ENCODE measurements around the gene CRAT. TPM values are rescaled to one million over a fixed set of nuclear protein-coding genes. Genes with fewer than 3 reads are reported as not detected.

Gene CRAT
- total and polyA plus RNA-seq, 7 experiments from 2014 or later: 7.2 to 20.1 (median 11.4) TPM

DNA sequence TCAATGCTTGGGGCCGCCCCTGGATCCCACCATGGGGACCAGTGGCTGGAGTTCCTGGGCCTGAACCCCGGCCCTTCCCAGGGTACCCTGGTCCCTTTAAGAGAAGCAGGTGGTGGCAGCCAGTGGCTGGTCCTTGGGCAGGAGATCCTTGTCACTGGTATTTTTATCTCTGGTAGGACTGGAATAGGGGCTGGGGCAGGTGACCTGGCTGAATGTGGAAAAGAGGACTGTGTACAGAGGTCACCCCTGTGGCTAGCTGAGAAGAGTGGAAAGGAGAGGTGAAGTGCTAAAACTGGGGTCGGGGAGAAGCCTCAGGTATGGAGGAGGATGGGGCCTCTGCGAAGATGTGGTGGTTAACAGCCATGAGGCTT is 7.0 kb downstream of the CRAT start:
- Mint-ChIP-seq H3K27me3 (no peaks in the 10 kb centered on the region), H3K9me3 (no peaks in the 10 kb centered on the region), H3K4me1 (peaks cover 0 to 4% (median 0%) of the 10 kb centered on the region in 7 donors), H3K4me3 (peak overlapping the region in 1 of 10 donors; percentile 34), H3K27ac (no peak overlapping the region), H3K36me3 (peaks cover 0 to 2% (median 0%) of the 10 kb centered on the region in 5 donors)
- Histone ChIP-seq H3K4me1 (ENCODE audit: control insufficient read depth in 2 of 2, insufficient read depth in 2 of 2, low read length in 2 of 2) (no peaks in the 10 kb centered on the region), H3K9me3 (ENCODE audit: control insufficient read depth in 2 of 3, low read length in 3 of 3) (no peaks in the 10 kb centered on the region), H3K4me3 (ENCODE audit: low read length) (no peak overlapping the region), H3K27me3 (ENCODE audit: control insufficient read depth in 2 of 2, insufficient read depth in 2 of 2, low read length in 2 of 2) (no peaks in the 10 kb centered on the region), H3K27ac (ENCODE audit: low read depth, low read length) (no peak overlapping the region), H3K36me3 (ENCODE audit: control insufficient read depth in 2 of 3, insufficient read depth in 3 of 3, low read length in 3 of 3) (peaks cover 0 to 4% (median 0%) of the 10 kb centered on the region in 3 experiments)
- DNase-seq (no peak), ATAC-seq (no peak)
- intact Hi-C loops (cut with micrococcal nuclease): no loop called here
- ChIA-PET CTCF (no interaction called here), POLR2A (interaction anchor here (0.8 kb wide), 1 partner anchor 23 kb away, joined by 4 read pairs; no protein-coding TSS in a partner anchor)

- H3K4me1 ChIP-seq (ENCODE audit: control insufficient read depth in 2 of 2, insufficient read depth in 2 of 2, low read length in 2 of 2): no peaks in the 10 kb centered on the region
- POLR2A ChIA-PET: no interaction called here
- Mint-ChIP-seq H3K4me3 (no peak overlapping the region), H3K36me3 (peaks cover 0 to 2% (median 0%) of the 10 kb centered on the region in 5 donors), H3K9me3 (no peaks in the 10 kb centered on the region), H3K4me1 (peaks cover 0 to 4% (median 0%) of the 10 kb centered on the region in 7 donors), H3K27ac (no peak overlapping the region), H3K27me3 (no peaks in the 10 kb centered on the region)
- no peak overlapping the region for H3K27ac ChIP-seq (ENCODE audit: low read depth, low read length)
- intact Hi-C loops (cut with micrococcal nuclease): no loop called here
- no peaks in the 10 kb centered on the region for H3K9me3 ChIP-seq (ENCODE audit: control insufficient read depth in 2 of 3, low read length in 3 of 3)
- ATAC-seq (peak; percentile 60), DNase-seq (no peak)
- peaks cover 0 to 6% (median 0%) of the 10 kb centered on the region in 3 experiments for H3K36me3 ChIP-seq (ENCODE audit: control insufficient read depth in 2 of 3, insufficient read depth in 3 of 3, low read length in 3 of 3)
- no peak overlapping the region for H3K4me3 ChIP-seq (ENCODE audit: low read length)
- CTCF ChIA-PET: no interaction called here
- no peaks in the 10 kb centered on the region for H3K27me3 ChIP-seq (ENCODE audit: control insufficient read depth in 2 of 2, insufficient read depth in 2 of 2, low read length in 2 of 2)
These were observed 7.6 kb downstream of the CRAT start for GRCh38 chr9:129102791-129103594.

GRCh38 chr9:129102095-129102525 is 8.5 kb downstream of the CRAT start:
- POLR2A ChIA-PET: no interaction called here
- Histone ChIP-seq H3K4me3 (ENCODE audit: low read length) (no peak overlapping the region), H3K27ac (ENCODE audit: low read depth, low read length) (no peak overlapping the region), H3K36me3 (ENCODE audit: control insufficient read depth in 2 of 3, insufficient read depth in 3 of 3, low read length in 3 of 3) (peaks cover 0 to 6% (median 0%) of the 10 kb centered on the region in 3 experiments), H3K4me1 (ENCODE audit: control insufficient read depth in 2 of 2, insufficient read depth in 2 of 2, low read length in 2 of 2) (no peaks in the 10 kb centered on the region), H3K27me3 (ENCODE audit: control insufficient read depth in 2 of 2, insufficient read depth in 2 of 2, low read length in 2 of 2) (no peaks in the 10 kb centered on the region), H3K9me3 (ENCODE audit: control insufficient read depth in 2 of 3, low read length in 3 of 3) (no peaks in the 10 kb centered on the region)
- Mint-ChIP-seq H3K9me3 (no peaks in the 10 kb centered on the region), H3K27me3 (no peaks in the 10 kb centered on the region), H3K4me1 (peaks cover 0 to 4% (median 0%) of the 10 kb centered on the region in 7 donors), H3K27ac (peak overlapping the region in 1 of 9 donors; percentile 25), H3K4me3 (no peak overlapping the region), H3K36me3 (no peaks in the 10 kb centered on the region)
- CTCF ChIA-PET: no interaction called here
- intact Hi-C loops (cut with micrococcal nuclease): no loop called here
- DNase-seq (no peak), ATAC-seq (no peak)

- Mint-ChIP-seq H3K27me3 (no peaks in the 10 kb centered on the region), H3K27ac (no peak overlapping the region), H3K36me3 (peaks cover 0 to 2% (median 0%) of the 10 kb centered on the region in 5 donors), H3K4me3 (no peak overlapping the region), H3K9me3 (no peaks in the 10 kb centered on the region), H3K4me1 (no peaks in the 10 kb centered on the region)
- POLR2A ChIA-PET: no interaction called here
- CTCF ChIA-PET: no interaction called here
- Histone ChIP-seq H3K36me3 (ENCODE audit: control insufficient read depth in 2 of 3, insufficient read depth in 3 of 3, low read length in 3 of 3) (peaks cover 0 to 6% (median 0%) of the 10 kb centered on the region in 3 experiments), H3K4me3 (ENCODE audit: low read length) (no peak overlapping the region), H3K27ac (ENCODE audit: low read depth, low read length) (no peak overlapping the region), H3K27me3 (ENCODE audit: control insufficient read depth in 2 of 2, insufficient read depth in 2 of 2, low read length in 2 of 2) (no peaks in the 10 kb centered on the region), H3K4me1 (ENCODE audit: control insufficient read depth in 2 of 2, insufficient read depth in 2 of 2, low read length in 2 of 2) (no peaks in the 10 kb centered on the region), H3K9me3 (ENCODE audit: control insufficient read depth in 2 of 3, low read length in 3 of 3) (no peaks in the 10 kb centered on the region)
- DNase-seq (no peak), ATAC-seq (no peak)
- intact Hi-C loops (cut with micrococcal nuclease): no loop called here
These were observed 9.3 kb downstream of the CRAT start for GRCh38 chr9:129101279-129101678.

DNA sequence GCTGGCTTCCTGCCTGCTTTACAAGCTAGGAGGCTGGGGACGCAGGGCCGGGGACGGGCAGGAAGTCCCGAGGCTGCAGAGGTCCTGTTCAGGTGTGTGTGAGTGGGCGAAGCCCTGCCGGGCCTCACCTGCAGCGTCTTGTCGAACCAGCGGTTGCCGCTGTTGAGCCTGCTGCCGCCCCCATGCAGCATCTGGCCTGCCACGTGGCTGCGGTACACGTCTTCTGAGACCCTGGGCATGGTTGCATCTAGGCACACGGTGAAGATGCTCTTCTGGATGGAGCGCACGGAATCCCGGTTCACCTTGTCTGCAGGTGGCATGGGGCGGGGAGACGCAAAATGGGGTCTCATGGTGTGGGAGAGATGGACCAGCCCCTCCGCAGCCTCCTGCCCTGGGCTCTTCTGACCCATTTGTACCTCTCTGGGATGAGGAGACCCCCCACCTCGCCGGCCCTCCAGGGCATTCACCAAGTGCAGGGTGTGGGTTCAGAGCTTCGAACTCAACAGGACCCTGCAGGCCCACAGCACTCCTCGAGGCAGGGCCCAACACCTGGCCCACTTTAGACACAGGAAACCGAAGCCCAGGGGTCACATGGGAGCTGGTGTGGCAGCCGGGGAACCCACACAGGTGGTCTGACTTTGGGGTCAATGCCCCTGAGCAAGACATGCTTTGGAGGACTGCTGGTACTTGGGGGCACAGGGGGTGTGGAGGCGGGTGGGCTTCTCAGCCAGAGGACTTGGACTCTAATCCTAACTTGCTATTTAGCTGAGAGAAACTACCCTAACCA is 10.0 kb downstream of the CRAT start:
- no peaks in the 10 kb centered on the region for H3K9me3 ChIP-seq (ENCODE audit: control insufficient read depth in 2 of 3, low read length in 3 of 3)
- peaks cover 0 to 11% (median 0%) of the 10 kb centered on the region in 3 experiments for H3K36me3 ChIP-seq (ENCODE audit: control insufficient read depth in 2 of 3, insufficient read depth in 3 of 3, low read length in 3 of 3)
- no peak overlapping the region for H3K27ac ChIP-seq (ENCODE audit: low read depth, low read length)
- intact Hi-C loops (cut with micrococcal nuclease): no loop called here
- ChIA-PET CTCF (no interaction called here), POLR2A (interaction anchor here (0.7 kb wide), 1 partner anchor 22 kb away, joined by 3 read pairs; no protein-coding TSS in a partner anchor)
- no peak overlapping the region for H3K27ac Mint-ChIP-seq
- H3K4me1 ChIP-seq (ENCODE audit: control insufficient read depth in 2 of 2, insufficient read depth in 2 of 2, low read length in 2 of 2): no peaks in the 10 kb centered on the region
- no peaks in the 10 kb centered on the region for H3K27me3 ChIP-seq (ENCODE audit: control insufficient read depth in 2 of 2, insufficient read depth in 2 of 2, low read length in 2 of 2)
- no peaks in the 10 kb centered on the region for H3K4me1 Mint-ChIP-seq
- DNase-seq (no peak), ATAC-seq (no peak)
- H3K9me3 Mint-ChIP-seq: no peaks in the 10 kb centered on the region
- H3K36me3 Mint-ChIP-seq: peaks cover 0 to 3% (median 0%) of the 10 kb centered on the region in 5 donors
- H3K4me3 Mint-ChIP-seq: no peak overlapping the region
- no peaks in the 10 kb centered on the region for H3K27me3 Mint-ChIP-seq
- H3K4me3 ChIP-seq (ENCODE audit: low read length): no peak overlapping the region

GRCh38 chr9:129098328-129098727 is 12.3 kb downstream of the CRAT start:
- ChIA-PET POLR2A (no interaction called here), CTCF (no interaction called here)
- peaks cover 0 to 18% (median 0%) of the 10 kb centered on the region in 3 experiments for H3K36me3 ChIP-seq (ENCODE audit: control insufficient read depth in 2 of 3, insufficient read depth in 3 of 3, low read length in 3 of 3)
- H3K4me3 Mint-ChIP-seq: no peak overlapping the region
- no peaks in the 10 kb centered on the region for H3K9me3 Mint-ChIP-seq
- no peak overlapping the region for H3K27ac ChIP-seq (ENCODE audit: low read depth, low read length)
- no peaks in the 10 kb centered on the region for H3K9me3 ChIP-seq (ENCODE audit: control insufficient read depth in 2 of 3, low read length in 3 of 3)
- no peaks in the 10 kb centered on the region for H3K27me3 ChIP-seq (ENCODE audit: control insufficient read depth in 2 of 2, insufficient read depth in 2 of 2, low read length in 2 of 2)
- ATAC-seq (no peak), DNase-seq (no peak)
- no peaks in the 10 kb centered on the region for H3K27me3 Mint-ChIP-seq
- H3K4me1 ChIP-seq (ENCODE audit: control insufficient read depth in 2 of 2, insufficient read depth in 2 of 2, low read length in 2 of 2): no peaks in the 10 kb centered on the region
- H3K4me3 ChIP-seq (ENCODE audit: low read length): no peak overlapping the region
- peaks cover 0 to 2% (median 0%) of the 10 kb centered on the region in 7 donors for H3K4me1 Mint-ChIP-seq
- intact Hi-C loops (cut with micrococcal nuclease): no loop called here
- peaks cover 0 to 3% (median 0%) of the 10 kb centered on the region in 5 donors for H3K36me3 Mint-ChIP-seq
- peak overlapping the region in 1 of 9 donors; percentile 41 for H3K27ac Mint-ChIP-seq

All from naive thymus-derived CD4-positive, alpha-beta T cell (primary cell).